B cell (primary cell): ENCODE data around the gene NUP214. TPM values are rescaled to one million over a fixed set of nuclear protein-coding genes. Genes with fewer than 3 reads are reported as not detected.

ENCODE experiments used
- ATAC-seq: fragments of 200-7000 bp; cut with Tn5 transposase; one replicate; pipeline ENCODE4 v1.10.0; 2021; ENCODE audit warnings: low read depth, mild to moderate bottlenecking, moderate number of reproducible peaks, moderate library complexity
- CTCF ChIA-PET: fragments of 350-600 bp; sonication (Branson Sonifier 250); formaldehyde crosslinking; loops from one replicate; lab custom pipeline; 2021; ENCODE audit warnings: antibody characterized with exemption, inconsistent platforms; lab: Charles Lee
- POLR2A ChIA-PET: fragments of 350-600 bp; sonication (Branson Sonifier 250); formaldehyde crosslinking; loops from one replicate; lab custom pipeline; 2021; ENCODE audit warnings: antibody characterized with exemption; lab: Charles Lee
- DNase-seq: peaks from one replicate; pipeline ENCODE4 v3.0.0; 2013
- H2AFZ ChIP-seq: 2 replicates; pipeline ENCODE4 v1.6.1; 2012; ENCODE audit warnings: mild to moderate bottlenecking, low read depth, low read length; ENCODE audit not compliant: insufficient read depth, poor library complexity, severe bottlenecking
- H3K27ac ChIP-seq, 2 donors: 1 replicate in 1 of 2; 2 replicates in 1 of 2; pipeline ENCODE4 v1.5.1; 2012 to 2013; ENCODE audit warnings: low read length in 2 of 2, mild to moderate bottlenecking in 2 of 2, moderate library complexity in 1 of 2
- H3K27me3 ChIP-seq, 4 experiments: fragments of 200-600 bp in 1 of 4; sonication (generic) in 1 of 4; replicated peaks in 1 of 4; 1 replicate in 2 of 4; 2 replicates in 2 of 4; pipeline versions ENCODE4 v1.6.1 to v1.7.0; 2013 to 2016; ENCODE audit warnings: low read length in 3 of 4, mild to moderate bottlenecking in 2 of 4, mixed read lengths in 1 of 4, moderate library complexity in 1 of 4; ENCODE audit not compliant: insufficient read depth in 4 of 4, control insufficient read depth in 3 of 4; ENCODE audit errors: control extremely low read depth in 1 of 4
- H3K36me3 ChIP-seq, 2 experiments: replicated peaks in 1 of 2; 1 replicate in 1 of 2; 2 replicates in 1 of 2; pipeline versions ENCODE4 v1.6.1 to v1.7.1; 2013; ENCODE audit warnings: low read length in 1 of 2; ENCODE audit not compliant: insufficient read depth in 2 of 2, control insufficient read depth in 1 of 2; ENCODE audit errors: control extremely low read depth in 1 of 2, extremely low read depth in 1 of 2
- H3K4me1 ChIP-seq, 2 donors: fragments of 200-600 bp in 1 of 2; sonication (generic) in 1 of 2; 1 replicate in 1 of 2; 2 replicates in 1 of 2; pipeline versions ENCODE4 v1.5.1 to v1.6.1; 2013 to 2017; ENCODE audit warnings: low read length in 2 of 2; ENCODE audit not compliant: control insufficient read depth in 2 of 2, insufficient read depth in 2 of 2
- H3K4me2 ChIP-seq: replicated peaks from 2 replicates; pipeline ENCODE3; 2012; ENCODE audit warnings: mild to moderate bottlenecking, low read depth, low read length; ENCODE audit not compliant: poor library complexity, severe bottlenecking
- H3K4me3 ChIP-seq, 5 experiments: fragments of 200-600 bp in 1 of 5; sonication (generic) in 1 of 5; 1 replicate in 3 of 5; 2 replicates in 2 of 5; pipeline versions ENCODE4 v1.5.1 to v1.7.0; 2011 to 2016; ENCODE audit warnings: low read length in 4 of 5, mild to moderate bottlenecking in 4 of 5, low read depth in 2 of 5, control low read depth in 1 of 5, moderate library complexity in 1 of 5; ENCODE audit not compliant: insufficient read depth in 1 of 5; ENCODE audit errors: control extremely low read depth in 1 of 5, extremely low read depth in 1 of 5
- H3K79me2 ChIP-seq: fragments of 200-600 bp; sonication (generic); one replicate; pipeline ENCODE4 v1.6.0; 2016; ENCODE audit warnings: low read length; ENCODE audit not compliant: control insufficient read depth, insufficient read depth
- H3K9ac ChIP-seq: fragments of 200-600 bp; sonication (generic); 2 replicates; pipeline ENCODE4 v1.6.1; 2017; ENCODE audit warnings: mild to moderate bottlenecking, low read length, moderate library complexity
- H3K9me3 ChIP-seq, 3 donors: one replicate each; pipeline versions ENCODE4 v1.6.1 to v1.7.1; 2013; ENCODE audit warnings: low read length in 2 of 3; ENCODE audit not compliant: control insufficient read depth in 2 of 3, insufficient read depth in 1 of 3; ENCODE audit errors: control extremely low read depth in 1 of 3
- H4K20me1 ChIP-seq: 2 replicates; pipeline ENCODE4 v1.6.0; 2012; ENCODE audit warnings: mild to moderate bottlenecking, low read length; ENCODE audit not compliant: insufficient read depth, control insufficient read depth, poor library complexity, severe bottlenecking
- H3K27ac Mint-ChIP-seq: one replicate; pipeline ENCODE4 v1.8.0; 2021; ENCODE audit warnings: mixed read lengths
- H3K27me3 Mint-ChIP-seq: one replicate; pipeline ENCODE4 v1.8.0; 2021; ENCODE audit warnings: mixed read lengths
- H3K4me1 Mint-ChIP-seq: one replicate; pipeline ENCODE4 v1.8.0; 2021; ENCODE audit warnings: mixed read lengths
- H3K4me3 Mint-ChIP-seq: one replicate; pipeline ENCODE4 v1.8.0; 2021; ENCODE audit warnings: mixed read lengths
- H3K9me3 Mint-ChIP-seq: one replicate; pipeline ENCODE4 v1.8.0; 2022; ENCODE audit warnings: mixed read lengths; ENCODE audit not compliant: insufficient read depth
- CTCF ChIP-seq: fragments of 200-600 bp; IDR thresholded peaks from one replicate; pipeline ENCODE4 v1.8.0; 2022; ENCODE audit warnings: antibody characterized with exemption, mild to moderate bottlenecking
- EZH2 ChIP-seq: IDR thresholded peaks from 2 replicates; pipeline ENCODE4 v1.6.1; 2012; ENCODE audit warnings: borderline replicate concordance, low read depth, mild to moderate bottlenecking, moderate library complexity, low read length; ENCODE audit not compliant: insufficient read depth, poor library complexity, severe bottlenecking
- WGBS: methylation state at CpG from one replicate; pipeline ENCODE4 v1.1.5; 2013; ENCODE audit warnings: missing lambda C conversion rate; ENCODE audit not compliant: insufficient coverage; 5-methylcytosine and 5-hydroxymethylcytosine counted together
- intact Hi-C: fragments of 100-400 bp; cut with micrococcal nuclease; formaldehyde crosslinking; loops from one replicate; pipeline ENCODE4 v1.10.0; 2022
- polyA plus RNA-seq: library from polyadenylated mRNA; depleted of rRNA; stranded (reverse); fragments of >200 nt; gene quantifications from 2 replicates; pipeline ENCODE4 v1.2.3, GENCODE V29; 2012
- total RNA-seq, 2 donors: library from RNA; stranded (reverse); fragments of 120-200 nt in 1 of 2; gene quantifications; 1 replicate in 1 of 2; 2 replicates in 1 of 2; pipeline versions ENCODE4 v1.2.3 to v1.2.4, GENCODE V29; 2013 to 2022

NUP214 gene
- total and polyA plus RNA-seq, 2 donors (not counting 1 experiment from before 2014, with no cell fraction given): 19.0 to 94.6 TPM

GRCh38 chr9:131178382-131178781, 53.0 kb downstream of the NUP214 start:
- Histone ChIP-seq H3K4me2 (peak overlapping the region; percentile 1), H3K4me3 (no peak overlapping the region), H3K9me3 (no peaks in the 10 kb centered on the region), H3K27me3 (no peaks in the 10 kb centered on the region), H3K79me2 (peaks cover 10% of the 10 kb centered on the region), H3K27ac (no peak overlapping the region), H3K36me3 (peaks cover 1 to 43% of the 10 kb centered on the region in 2 experiments), H4K20me1 (peaks cover 4% of the 10 kb centered on the region), H3K4me1 (peaks cover 36 to 40% of the 10 kb centered on the region in 2 donors), H2AFZ (no peak overlapping the region), H3K9ac (no peak overlapping the region)
- no peaks in the 10 kb centered on the region for H3K27me3 Mint-ChIP-seq
- TF ChIP-seq CTCF (peak; percentile 98), EZH2 (no peak)
- DNase-seq (peak; percentile 78), ATAC-seq (peak; percentile 92)
- intact Hi-C loops: loop anchor here (1.0 kb wide), 1 partner anchor 97 kb away; no protein-coding TSS in a partner anchor
- CTCF ChIA-PET: interaction anchor here (0.7 to 9.7 kb wide), 29 partner anchors 8 to 302 kb away, joined by 3 to 332 read pairs (median 5); partner anchors contain the start of genes FAM78A and PLPP7
- peak overlapping the region; percentile 38 for H3K27ac Mint-ChIP-seq
- no peaks in the 10 kb centered on the region for H3K9me3 Mint-ChIP-seq
- WGBS: 25% methylated on average over 4 of the region's 4 CpGs
- POLR2A ChIA-PET: interaction anchor here (0.7 kb wide), 1 partner anchor 60 kb away, joined by 10 read pairs; no protein-coding TSS in a partner anchor
- H3K4me1 Mint-ChIP-seq: peaks cover 44% of the 10 kb centered on the region
- no peak overlapping the region for H3K4me3 Mint-ChIP-seq

- no peak overlapping the region for H3K4me3 ChIP-seq
- Mint-ChIP-seq H3K4me1 (peaks cover 44% of the 10 kb centered on the region), H3K27ac (peak overlapping the region; percentile 74), H3K4me3 (no peak overlapping the region), H3K9me3 (no peaks in the 10 kb centered on the region), H3K27me3 (no peaks in the 10 kb centered on the region)
- intact Hi-C loops: loop anchor here (1.0 kb wide), 1 partner anchor 96 kb away; no protein-coding TSS in a partner anchor
- peaks cover 4% of the 10 kb centered on the region for H4K20me1 ChIP-seq
- H3K9ac ChIP-seq: no peak overlapping the region
- no peaks in the 10 kb centered on the region for H3K9me3 ChIP-seq
- ChIA-PET POLR2A (interaction anchor here (0.7 kb wide), 1 partner anchor 59 kb away, joined by 10 read pairs; no protein-coding TSS in a partner anchor), CTCF (interaction anchor here (0.7 to 9.7 kb wide), 22 partner anchors 9 to 171 kb away, joined by 3 to 332 read pairs (median 5); partner anchors contain the start of genes FAM78A and PLPP7)
- peaks cover 1 to 38% of the 10 kb centered on the region in 2 experiments for H3K36me3 ChIP-seq
- ATAC-seq: no peak
- no peak overlapping the region for H2AFZ ChIP-seq
- no peak for DNase-seq
- H3K27me3 ChIP-seq: no peaks in the 10 kb centered on the region
- TF ChIP-seq CTCF (no peak), EZH2 (no peak)
- no CpG with 5 or more reads among the region's 1 CpG for WGBS
- H3K4me1 ChIP-seq: peaks cover 36 to 40% of the 10 kb centered on the region in 2 donors
- H3K79me2 ChIP-seq: peaks cover 10% of the 10 kb centered on the region
- peak overlapping the region in 1 of 2 donors; percentile 54 for H3K27ac ChIP-seq
- peak overlapping the region; percentile 53 for H3K4me2 ChIP-seq
These were observed 53.5 kb downstream of the NUP214 start for GRCh38 chr9:131178926-131179325.
